GM12892 (cell line): ENCODE measurements around the gene IGSF21.

ENCODE experiments used
- POLR2A ChIP-seq: IDR thresholded peaks from 2 replicates; pipeline ENCODE4 v1.6.1; 2011; ENCODE audit warnings: low read depth, low read length, control low read depth
- POLR2AphosphoS5 ChIP-seq: IDR thresholded peaks from 2 replicates; pipeline ENCODE4 v1.6.1; 2011; ENCODE audit warnings: low read depth, low read length, control low read depth

GRCh38 chr1:18205319-18205718 is 97.7 kb downstream of the IGSF21 start:
- no peak for TF ChIP-seq POLR2AphosphoS5
- TF ChIP-seq POLR2A = no peak
